SJCRH30 (cell line): ENCODE results near the gene MSMO1. TPM values are rescaled to one million over a fixed set of nuclear protein-coding genes. Genes with fewer than 3 reads are reported as not detected.
"Not testable (repeated sequence)": the region's sequence is repeated elsewhere in the genome, so short reads cannot be mapped to it uniquely, and the experiment has no call there.

ENCODE experiments used
- DNase-seq, 2 experiments: peaks; one replicate each; pipeline ENCODE4 v3.0.0-alpha.2; 2015 to 2020
- H3K27ac ChIP-seq: fragments of 250-450 bp; sonication (Bioruptor Pico); 2 replicates; pipeline ENCODE4 v1.5.1; 2020; ENCODE audit warnings: mild to moderate bottlenecking, moderate library complexity
- H3K27me3 ChIP-seq: fragments of 250-450 bp; sonication (Bioruptor Pico); 2 replicates; pipeline ENCODE4 v1.5.1; 2020; ENCODE audit warnings: mild to moderate bottlenecking, moderate library complexity
- H3K36me3 ChIP-seq: fragments of 250-450 bp; sonication (Bioruptor Pico); 2 replicates; pipeline ENCODE4 v1.5.1; 2020; ENCODE audit warnings: mild to moderate bottlenecking, moderate library complexity
- H3K4me1 ChIP-seq: fragments of 250-450 bp; sonication (Bioruptor Pico); 2 replicates; pipeline ENCODE4 v1.5.1; 2020; ENCODE audit warnings: mild to moderate bottlenecking, moderate library complexity
- H3K4me3 ChIP-seq: fragments of 250-450 bp; sonication (Bioruptor Pico); 2 replicates; pipeline ENCODE4 v1.5.1; 2020; ENCODE audit warnings: mild to moderate bottlenecking, moderate library complexity
- H3K9me3 ChIP-seq: fragments of 250-450 bp; sonication (Bioruptor Pico); replicated peaks from 2 replicates; pipeline ENCODE4 v1.5.1; 2020; ENCODE audit warnings: mild to moderate bottlenecking, moderate library complexity
- total RNA-seq: library from RNA; depleted of rRNA; stranded (reverse); fragments of >200 nt; shearing (Covaris generic); gene quantifications from 2 replicates; pipeline ENCODE4 v1.2.3, GENCODE V29; 2014; rRNA removed

The MSMO1 gene
- 38.6 and 44.6 TPM in 2 replicates for total RNA-seq

- H3K4me1 ChIP-seq = peaks cover 2% of the 10 kb centered on the region; the same call in 1 of the 2 replicates
- H3K4me3 ChIP-seq = peak within 1 kb of the TSS; percentile 97
- H3K27ac ChIP-seq = peak within 1 kb of the TSS; percentile 42; the same call in 1 of the 2 replicates
- no peaks in the 10 kb centered on the region for H3K27me3 ChIP-seq
- H3K9me3 ChIP-seq = no peaks in the 10 kb centered on the region
- peak; percentile 96 for DNase-seq
- no peaks in the 10 kb centered on the region for H3K36me3 ChIP-seq
Observed at GRCh38 chr4:165327211-165328100, at the start of gene MSMO1. Gene MSMO1 (plus strand): TSS chr4:165327669. CDS start chr4:165333371, 5,702 bp downstream.

GRCh38 chr4:165279531-165279930, 47.9 kb upstream of the MSMO1 start:
- not testable (repeated sequence) for H3K27me3 ChIP-seq, H3K36me3 ChIP-seq, H3K27ac ChIP-seq, H3K9me3 ChIP-seq, H3K4me3 ChIP-seq, H3K4me1 ChIP-seq, DNase-seq

GRCh38 chr4:165284697-165285096, 42.8 kb upstream of the MSMO1 start:
- not testable (repeated sequence) for H3K27me3 ChIP-seq, H3K36me3 ChIP-seq, H3K4me1 ChIP-seq, H3K4me3 ChIP-seq, DNase-seq, H3K27ac ChIP-seq, H3K9me3 ChIP-seq

GRCh38 chr4:165286619-165287340, 40.7 kb upstream of the MSMO1 start:
- not testable (repeated sequence) for H3K4me3 ChIP-seq

GRCh38 chr4:165288226-165288625, 39.2 kb upstream of the MSMO1 start:
- Histone ChIP-seq H3K4me1 (no peaks in the 10 kb centered on the region), H3K36me3 (no peaks in the 10 kb centered on the region), H3K27me3 (no peaks in the 10 kb centered on the region), H3K4me3 (no peak overlapping the region), H3K9me3 (no peaks in the 10 kb centered on the region), H3K27ac (no peak overlapping the region)
- DNase-seq = no peak

More at GRCh38 chr4:165286619-165287340, 40.7 kb upstream of the MSMO1 start:
- H3K27ac ChIP-seq, DNase-seq, H3K4me1 ChIP-seq, H3K9me3 ChIP-seq, H3K36me3 ChIP-seq, H3K27me3 ChIP-seq: not testable (repeated sequence)

- Histone ChIP-seq H3K36me3 (no peaks in the 10 kb centered on the region), H3K4me1 (no peaks in the 10 kb centered on the region), H3K27ac (no peak overlapping the region), H3K4me3 (no peak overlapping the region), H3K9me3 (no peaks in the 10 kb centered on the region), H3K27me3 (no peaks in the 10 kb centered on the region)
- DNase-seq = peak in 1 of 2 experiments; percentile 1
Observed at GRCh38 chr4:165288639-165289422, 38.6 kb upstream of the MSMO1 start.

GRCh38 chr4:165289423-165289785, 38.1 kb upstream of the MSMO1 start:
- no peaks in the 10 kb centered on the region for H3K4me1 ChIP-seq
- H3K9me3 ChIP-seq = no peaks in the 10 kb centered on the region
- no peaks in the 10 kb centered on the region for H3K27me3 ChIP-seq
- H3K4me3 ChIP-seq = no peak overlapping the region
- no peak for DNase-seq
- no peaks in the 10 kb centered on the region for H3K36me3 ChIP-seq
- no peak overlapping the region for H3K27ac ChIP-seq

- no peaks in the 10 kb centered on the region for H3K36me3 ChIP-seq
- H3K4me1 ChIP-seq = no peaks in the 10 kb centered on the region
- H3K4me3 ChIP-seq = no peak overlapping the region
- no peak overlapping the region for H3K27ac ChIP-seq
- DNase-seq = no peak
- no peaks in the 10 kb centered on the region for H3K27me3 ChIP-seq
- H3K9me3 ChIP-seq = no peaks in the 10 kb centered on the region
Observed at GRCh38 chr4:165293061-165293460, 34.4 kb upstream of the MSMO1 start.

GRCh38 chr4:165293927-165294649, 33.4 kb upstream of the MSMO1 start:
- H3K36me3 ChIP-seq = no peaks in the 10 kb centered on the region
- no peaks in the 10 kb centered on the region for H3K9me3 ChIP-seq
- H3K27ac ChIP-seq = no peak overlapping the region
- DNase-seq = no peak
- H3K4me3 ChIP-seq = no peak overlapping the region
- H3K4me1 ChIP-seq = no peaks in the 10 kb centered on the region
- no peaks in the 10 kb centered on the region for H3K27me3 ChIP-seq

GRCh38 chr4:165294907-165295306, 32.6 kb upstream of the MSMO1 start:
- Histone ChIP-seq H3K4me1 (no peaks in the 10 kb centered on the region), H3K27ac (no peak overlapping the region), H3K36me3 (no peaks in the 10 kb centered on the region), H3K9me3 (no peaks in the 10 kb centered on the region), H3K4me3 (no peak overlapping the region), H3K27me3 (no peaks in the 10 kb centered on the region)
- DNase-seq = no peak

GRCh38 chr4:165297626-165298025, 29.8 kb upstream of the MSMO1 start:
- H3K9me3 ChIP-seq = no peaks in the 10 kb centered on the region
- DNase-seq = no peak
- no peak overlapping the region for H3K27ac ChIP-seq
- no peaks in the 10 kb centered on the region for H3K36me3 ChIP-seq
- H3K4me1 ChIP-seq = no peaks in the 10 kb centered on the region
- H3K4me3 ChIP-seq = no peak overlapping the region
- H3K27me3 ChIP-seq = no peaks in the 10 kb centered on the region

- Histone ChIP-seq H3K4me1 (no peaks in the 10 kb centered on the region), H3K4me3 (no peak overlapping the region), H3K36me3 (no peaks in the 10 kb centered on the region), H3K9me3 (no peaks in the 10 kb centered on the region), H3K27ac (no peak overlapping the region), H3K27me3 (no peaks in the 10 kb centered on the region)
- DNase-seq = no peak
Observed at GRCh38 chr4:165299399-165300060, 27.9 kb upstream of the MSMO1 start.

GRCh38 chr4:165301833-165302232, 25.6 kb upstream of the MSMO1 start:
- no peak for DNase-seq
- Histone ChIP-seq H3K4me1 (no peaks in the 10 kb centered on the region), H3K9me3 (no peaks in the 10 kb centered on the region), H3K36me3 (no peaks in the 10 kb centered on the region), H3K27me3 (no peaks in the 10 kb centered on the region), H3K27ac (no peak overlapping the region), H3K4me3 (no peak overlapping the region)

- Histone ChIP-seq H3K27ac (no peak overlapping the region), H3K27me3 (no peaks in the 10 kb centered on the region), H3K4me1 (no peaks in the 10 kb centered on the region), H3K36me3 (no peaks in the 10 kb centered on the region), H3K9me3 (no peaks in the 10 kb centered on the region), H3K4me3 (no peak overlapping the region)
- DNase-seq = no peak
Observed at GRCh38 chr4:165302658-165303057, 24.8 kb upstream of the MSMO1 start.
